Testis (tissue), 3 donors: ENCODE data around the gene SLC4A5. TPM values are rescaled to one million over a fixed set of nuclear protein-coding genes. Genes with fewer than 3 reads are reported as not detected.

Source experiments
- DNase-seq: peaks from one replicate; pipeline ENCODE4 v3.0.0-alpha.2; 2019
- H3K27ac ChIP-seq, 2 donors: fragments of 200-600 bp; sonication (generic); one replicate each; pipeline ENCODE4 v1.5.1; 2019
- H3K27me3 ChIP-seq: fragments of 200-600 bp; sonication (generic); one replicate; pipeline ENCODE4 v1.5.1; 2019
- H3K36me3 ChIP-seq: fragments of 200-600 bp; sonication (generic); one replicate; pipeline ENCODE4 v1.5.1; 2017; ENCODE audit warnings: low read depth; ENCODE audit errors: missing control alignments
- H3K4me1 ChIP-seq: fragments of 200-600 bp; sonication (generic); one replicate; pipeline ENCODE4 v1.5.1; 2019
- H3K4me3 ChIP-seq, 2 donors: fragments of 200-600 bp; sonication (generic); one replicate each; pipeline ENCODE4 v1.5.1; 2017 to 2019
- H3K9me3 ChIP-seq: fragments of 200-600 bp; sonication (generic); one replicate; pipeline ENCODE4 v1.5.1; 2017
- CTCF ChIP-seq, 3 experiments: fragments of 450-650 bp in 2 of 3; fragments of 200-600 bp in 1 of 3; sonication (generic) in 1 of 3; IDR thresholded peaks; one replicate each; pipeline ENCODE4 v1.5.1; 2016 to 2019; ENCODE audit warnings: antibody characterized with exemption in 3 of 3, mild to moderate bottlenecking in 2 of 3, moderate library complexity in 1 of 3
- POLR2A ChIP-seq: fragments of 450-650 bp; IDR thresholded peaks from one replicate; pipeline ENCODE4 v1.6.1; 2017; ENCODE audit warnings: antibody characterized with exemption, mild to moderate bottlenecking, moderate library complexity
- WGBS, 2 donors: methylation state at CpG; one replicate each; pipeline ENCODE4 v1.1.5; 2018; 5-methylcytosine and 5-hydroxymethylcytosine counted together
- intact Hi-C: fragments of 100-400 bp; cut with DNase I; formaldehyde crosslinking; loops from one replicate; pipeline ENCODE4 v1.15.1; 2023; ENCODE audit warnings: low total_unique reads
- polyA plus RNA-seq: library from polyadenylated mRNA; stranded (reverse); fragments of 350-450 nt; fragmentation: Illumina TruSeq; extraction: RNeasy Lipid Tissue Mini Kit (QIAGEN cat#74804); gene quantifications from one replicate; pipeline ENCODE4 v1.2.3, GENCODE V29; 2014; ENCODE audit warnings: low read depth, low replicate concordance; ENCODE audit not compliant: insufficient read depth
- total RNA-seq, 2 donors: library from RNA; depleted of rRNA; stranded (reverse); fragments of >200 nt; gene quantifications; one replicate each; pipeline ENCODE4 v1.2.3, GENCODE V29; 2016

Gene SLC4A5
- total and polyA plus RNA-seq, 3 donors from 2014 or later: 40.3 to 188 (median 113) TPM

GRCh38 chr2:74253971-74254310 is 89.3 kb downstream of the SLC4A5 start:
- Histone ChIP-seq H3K4me1 (peaks cover 3% of the 10 kb centered on the region), H3K4me3 (no peak overlapping the region), H3K9me3 (no peaks in the 10 kb centered on the region), H3K27me3 (no peaks in the 10 kb centered on the region), H3K27ac (no peak overlapping the region), H3K36me3 (no peaks in the 10 kb centered on the region)
- intact Hi-C loops: no loop called here
- no peak for TF ChIP-seq POLR2A
- TF ChIP-seq CTCF (IDR thresholded peaks at IDR 0.05): no peak
- WGBS, 2 donors: 48 to 57% methylated on average over 4 of the region's 4 CpGs
- DNase-seq: no peak

GRCh38 chr2:74253306-74253970 is 89.8 kb downstream of the SLC4A5 start:
- Histone ChIP-seq H3K4me1 (peaks cover 3% of the 10 kb centered on the region), H3K27ac (no peak overlapping the region)
- intact Hi-C loops: no loop called here

GRCh38 chr2:74252862-74253261 is 90.4 kb downstream of the SLC4A5 start:
- H3K36me3 ChIP-seq: no peaks in the 10 kb centered on the region
- H3K4me1 ChIP-seq: peaks cover 3% of the 10 kb centered on the region
- intact Hi-C loops: no loop called here
- H3K4me3 ChIP-seq: no peak overlapping the region
- H3K9me3 ChIP-seq: no peaks in the 10 kb centered on the region
- TF ChIP-seq CTCF (IDR thresholded peaks at IDR 0.05) (no peak), POLR2A (no peak)
- no peak for DNase-seq
- H3K27ac ChIP-seq: no peak overlapping the region
- no peaks in the 10 kb centered on the region for H3K27me3 ChIP-seq
- WGBS, 2 donors: 75 to 88% methylated on average over 9 of the region's 9 CpGs

More at GRCh38 chr2:74253306-74253970, 89.8 kb downstream of the SLC4A5 start:
- Histone ChIP-seq H3K36me3 (no peaks in the 10 kb centered on the region), H3K9me3 (no peaks in the 10 kb centered on the region), H3K4me3 (no peak overlapping the region), H3K27me3 (no peaks in the 10 kb centered on the region)
- WGBS, 2 donors: 51 to 59% methylated on average over 7 of the region's 7 CpGs
- DNase-seq: no peak
- no peak for TF ChIP-seq POLR2A
- no peak for TF ChIP-seq CTCF (IDR thresholded peaks at IDR 0.05)

DNA sequence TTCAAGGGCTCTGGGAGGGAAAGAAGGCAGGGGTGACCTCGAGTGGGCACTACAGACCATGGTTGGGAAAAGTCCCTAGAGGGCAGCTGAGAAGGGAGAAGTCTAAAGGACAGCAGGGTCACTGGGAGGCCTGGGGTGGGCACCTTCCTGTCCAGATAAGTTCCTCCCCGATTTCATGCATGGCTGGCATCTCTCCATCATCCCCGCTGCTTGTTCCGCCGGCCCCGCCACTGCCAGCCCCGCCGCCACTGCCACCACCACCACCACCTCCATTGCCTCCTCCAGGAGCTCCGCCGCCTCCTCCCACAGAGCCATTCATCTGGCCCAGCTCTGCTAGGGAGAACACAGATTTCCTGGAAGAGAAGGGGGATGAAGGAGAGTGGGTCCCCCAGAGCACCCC is 91.2 kb downstream of the SLC4A5 start:
- Histone ChIP-seq H3K27me3 (no peaks in the 10 kb centered on the region), H3K9me3 (no peaks in the 10 kb centered on the region), H3K4me3 (no peak overlapping the region), H3K36me3 (no peaks in the 10 kb centered on the region), H3K4me1 (peaks cover 3% of the 10 kb centered on the region), H3K27ac (no peak overlapping the region)
- no peak for DNase-seq
- WGBS, 2 donors: 76 to 81% methylated on average over 10 of the region's 10 CpGs
- TF ChIP-seq CTCF (IDR thresholded peaks at IDR 0.05) (no peak), POLR2A (no peak)
- intact Hi-C loops: no loop called here

DNA sequence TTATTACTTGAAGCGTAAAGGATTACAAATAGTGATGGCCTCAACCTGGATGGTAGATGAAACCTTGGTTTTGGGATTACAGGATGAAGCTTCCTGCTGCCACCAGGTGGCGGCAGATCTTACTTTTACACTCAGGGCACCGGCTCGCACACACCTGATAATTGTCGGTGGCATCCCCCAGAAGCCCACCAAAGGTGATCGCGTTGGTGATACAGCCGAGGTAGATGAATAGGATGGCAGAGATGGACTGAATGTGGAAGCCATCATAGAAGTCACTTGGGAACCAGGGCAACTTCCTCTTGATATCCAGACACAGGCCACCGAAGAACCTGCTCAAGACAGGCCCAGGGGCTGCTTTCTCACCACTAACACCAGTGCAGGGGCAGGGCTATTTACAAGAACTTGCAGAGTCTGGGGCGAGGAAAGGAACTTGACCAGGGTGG is 93.0 kb downstream of the SLC4A5 start:
- Histone ChIP-seq H3K27me3 (no peaks in the 10 kb centered on the region), H3K27ac (no peak overlapping the region), H3K4me1 (no peaks in the 10 kb centered on the region), H3K9me3 (no peaks in the 10 kb centered on the region), H3K36me3 (no peaks in the 10 kb centered on the region), H3K4me3 (no peak overlapping the region)
- 48 to 66% methylated on average over 10 of the region's 10 CpGs for WGBS, 2 donors
- TF ChIP-seq POLR2A (no peak), CTCF (IDR thresholded peaks at IDR 0.05) (peak; percentile 62 to 83 (median 71))
- intact Hi-C loops: no loop called here
- DNase-seq: peak; percentile 63
